Sigmoid colon (tissue), 7 donors: Measurements from ENCODE around the gene TDRD9. TPM values are rescaled to one million over a fixed set of nuclear protein-coding genes. Genes with fewer than 3 reads are reported as not detected.

Source experiments
- DNase-seq: peaks from one replicate; pipeline ENCODE4 v3.0.0-alpha.2; 2019
- H3K27ac ChIP-seq, 4 donors: fragments of 200-600 bp; sonication (generic); one replicate each; pipeline ENCODE4 v1.5.1; 2016 to 2019; ENCODE audit warnings: mild to moderate bottlenecking in 1 of 4
- H3K27me3 ChIP-seq, 3 donors: fragments of 200-600 bp; sonication (generic); one replicate each; pipeline ENCODE4 v1.5.1; 2019; ENCODE audit warnings: mild to moderate bottlenecking in 1 of 3
- H3K36me3 ChIP-seq, 4 donors: fragments of 200-600 bp; sonication (generic); one replicate each; pipeline ENCODE4 v1.5.1; 2016 to 2019
- H3K4me1 ChIP-seq, 4 donors: fragments of 200-600 bp; sonication (generic); one replicate each; pipeline ENCODE4 v1.5.1; 2017 to 2019
- H3K4me3 ChIP-seq, 4 donors: fragments of 200-600 bp; sonication (generic); one replicate each; pipeline ENCODE4 v1.5.1; 2017 to 2019; ENCODE audit warnings: mild to moderate bottlenecking in 2 of 4, moderate library complexity in 1 of 4
- H3K9me3 ChIP-seq, 4 donors: fragments of 200-600 bp in 3 of 4; sonication (generic) in 3 of 4; one replicate each; pipeline versions ENCODE4 v1.5.1 to v1.6.1; 2013 to 2019
- CTCF ChIP-seq, 4 experiments: fragments of 450-650 bp in 3 of 4; fragments of 200-600 bp in 1 of 4; IDR thresholded peaks; one replicate each; pipeline ENCODE4 v1.5.1; 2016 to 2019; ENCODE audit warnings: antibody characterized with exemption in 4 of 4, mild to moderate bottlenecking in 3 of 4, moderate library complexity in 2 of 4
- EP300 ChIP-seq, 4 donors: sonication (generic); formaldehyde crosslinking; IDR thresholded peaks; one replicate each; pipeline ENCODE4 v1.6.1; 2017; ENCODE audit warnings: antibody characterized with exemption in 4 of 4
- POLR2A ChIP-seq, 2 donors: fragments of 450-650 bp; IDR thresholded peaks; one replicate each; pipeline ENCODE4 v1.6.1; 2016; ENCODE audit warnings: antibody characterized with exemption in 2 of 2, mild to moderate bottlenecking in 2 of 2, moderate library complexity in 2 of 2
- POLR2AphosphoS5 ChIP-seq, 4 donors: sonication (generic); formaldehyde crosslinking; IDR thresholded peaks; one replicate each; pipeline ENCODE4 v1.6.1; 2017; ENCODE audit warnings: antibody characterized with exemption in 4 of 4
- WGBS, 2 donors: extraction: QIAGEN DNeasy Blood & Tissue Kit; methylation state at CpG; one replicate each; pipeline ENCODE4 v1.1.7; 2013; 5-methylcytosine and 5-hydroxymethylcytosine counted together
- intact Hi-C: fragments of 100-400 bp; cut with DNase I; formaldehyde crosslinking; loops from one replicate; pipeline ENCODE4 v1.15.1; 2023
- polyA plus RNA-seq, 3 donors: library from polyadenylated mRNA; stranded (reverse); fragments of 200-250 nt; gene quantifications; one replicate each; pipeline ENCODE4 v1.2.3, GENCODE V29; 2013
- total RNA-seq, 4 donors: library from RNA; depleted of rRNA; stranded (reverse); fragments of >200 nt; gene quantifications; one replicate each; pipeline ENCODE4 v1.1.0, GENCODE V29; 2016
- donor health status: healthy with polysubstance abuse.
- donor health status: Bipolar disorder and iron deficiency.
- donor health status: healthy.

Gene TDRD9
- total and polyA plus RNA-seq, 7 donors = 0.58 to 4.6 (median 1.2) TPM

- no peaks in the 10 kb centered on the region for H3K36me3 ChIP-seq
- H3K9me3 ChIP-seq = no peaks in the 10 kb centered on the region
- no peak overlapping the region for H3K4me3 ChIP-seq
- TF ChIP-seq CTCF (IDR thresholded peaks at IDR 0.05) (no peak), POLR2AphosphoS5 (IDR thresholded peaks at IDR 0.05) (no peak), EP300 (IDR thresholded peaks at IDR 0.05) (no peak)
- DNase-seq = no peak
- H3K27ac ChIP-seq = no peak overlapping the region
- peaks cover 0 to 5% (median 4%) of the 10 kb centered on the region in 3 donors for H3K27me3 ChIP-seq
- intact Hi-C loops = no loop called here
- WGBS, 2 donors = 88% methylated on average over 11 of the region's 11 CpGs
- no peaks in the 10 kb centered on the region for H3K4me1 ChIP-seq
Observed at GRCh38 chr14:103932791-103933490, 4.7 kb downstream of the TDRD9 start.

GRCh38 chr14:103935102-103935501 is 6.8 kb downstream of the TDRD9 start:
- H3K4me1 ChIP-seq = no peaks in the 10 kb centered on the region
- WGBS, 2 donors = 84 to 91% methylated on average over 2 of the region's 2 CpGs
- no peak overlapping the region for H3K27ac ChIP-seq
- DNase-seq = no peak
- H3K27me3 ChIP-seq = peaks cover 0 to 2% (median 0%) of the 10 kb centered on the region in 3 donors
- TF ChIP-seq POLR2A (IDR thresholded peaks at IDR 0.05) (no peak), CTCF (IDR thresholded peaks at IDR 0.05) (no peak), POLR2AphosphoS5 (IDR thresholded peaks at IDR 0.05) (no peak), EP300 (IDR thresholded peaks at IDR 0.05) (no peak)
- H3K36me3 ChIP-seq = no peaks in the 10 kb centered on the region
- intact Hi-C loops = no loop called here
- H3K9me3 ChIP-seq = no peaks in the 10 kb centered on the region
- H3K4me3 ChIP-seq = no peak overlapping the region

- Histone ChIP-seq H3K27ac (no peak overlapping the region), H3K9me3 (no peaks in the 10 kb centered on the region), H3K4me1 (no peaks in the 10 kb centered on the region), H3K4me3 (no peak overlapping the region), H3K36me3 (no peaks in the 10 kb centered on the region), H3K27me3 (peaks cover 0 to 41% (median 0%) of the 10 kb centered on the region in 3 donors)
- no peak for DNase-seq
- WGBS, 2 donors = 63 to 79% methylated on average over 7 of the region's 7 CpGs
- intact Hi-C loops = no loop called here
- TF ChIP-seq EP300 (IDR thresholded peaks at IDR 0.05) (no peak), POLR2AphosphoS5 (IDR thresholded peaks at IDR 0.05) (no peak), CTCF (IDR thresholded peaks at IDR 0.05) (no peak), POLR2A (IDR thresholded peaks at IDR 0.05) (no peak)
Observed at GRCh38 chr14:103941462-103941861, 13.2 kb downstream of the TDRD9 start.

- DNase-seq = no peak
- no peaks in the 10 kb centered on the region for H3K4me1 ChIP-seq
- TF ChIP-seq POLR2AphosphoS5 (IDR thresholded peaks at IDR 0.05) (no peak), POLR2A (IDR thresholded peaks at IDR 0.05) (no peak), CTCF (IDR thresholded peaks at IDR 0.05) (no peak), EP300 (IDR thresholded peaks at IDR 0.05) (no peak)
- intact Hi-C loops = no loop called here
- no peak within 1 kb of the TSS for H3K4me3 ChIP-seq
- H3K9me3 ChIP-seq = peaks cover 0 to 6% (median 2%) of the 10 kb centered on the region in 4 donors
- H3K27ac ChIP-seq = no peak within 1 kb of the TSS
- peaks cover 0 to 45% (median 0%) of the 10 kb centered on the region in 3 donors for H3K27me3 ChIP-seq
- 77 to 82% methylated on average over 14 of the region's 14 CpGs for WGBS, 2 donors
- no peaks in the 10 kb centered on the region for H3K36me3 ChIP-seq
Observed at GRCh38 chr14:103941973-103942736, 13.9 kb downstream of the TDRD9 start, which contains the start of gene RD3L. Gene RD3L (minus strand): TSS chr14:103942529. CDS start chr14:103941695, 834 bp downstream.
